T-helper 1 cell treated with Interleukin-12 subunit alpha and Interleukin-12 subunit beta and Interleukin-4 antibody, amounts not matched to agents 30 μg/mL and 1 μg/mL, for 36 hours (primary cell): ENCODE data around the gene TAF15.

ENCODE experiments used
- H3K27ac Mint-ChIP-seq: one replicate; pipeline ENCODE4 v1.8.0; 2021; ENCODE audit warnings: mild to moderate bottlenecking, mixed read lengths
- H3K27me3 Mint-ChIP-seq: one replicate; pipeline ENCODE4 v1.8.0; 2021; ENCODE audit warnings: low read depth, mixed read lengths
- H3K36me3 Mint-ChIP-seq: one replicate; pipeline ENCODE4 v1.8.0; 2021; ENCODE audit warnings: low read depth, mixed read lengths
- H3K4me1 Mint-ChIP-seq: one replicate; pipeline ENCODE4 v1.8.0; 2021; ENCODE audit warnings: low read depth, mixed read lengths
- H3K4me3 Mint-ChIP-seq: one replicate; pipeline ENCODE4 v1.8.0; 2021; ENCODE audit warnings: mild to moderate bottlenecking, moderate library complexity, mixed read lengths
- H3K9me3 Mint-ChIP-seq: one replicate; pipeline ENCODE4 v1.8.0; 2021; ENCODE audit warnings: mixed read lengths

Gene TAF15

GRCh38 chr17:35825206-35825605 is 15.9 kb downstream of the TAF15 start:
- H3K27me3 Mint-ChIP-seq, result no peaks in the 10 kb centered on the region
- H3K4me1 Mint-ChIP-seq, result peaks cover 13% of the 10 kb centered on the region
- H3K36me3 Mint-ChIP-seq, result peaks cover 53% of the 10 kb centered on the region
- no peak overlapping the region for H3K27ac Mint-ChIP-seq
- H3K4me3 Mint-ChIP-seq, result no peak overlapping the region
- no peaks in the 10 kb centered on the region for H3K9me3 Mint-ChIP-seq

GRCh38 chr17:35841101-35841500 is 31.8 kb downstream of the TAF15 start:
- Mint-ChIP-seq H3K9me3 (no peaks in the 10 kb centered on the region), H3K27ac (no peak overlapping the region), H3K4me1 (peaks cover 4% of the 10 kb centered on the region), H3K36me3 (peaks cover 49% of the 10 kb centered on the region), H3K27me3 (no peaks in the 10 kb centered on the region), H3K4me3 (no peak overlapping the region)

- peaks cover 4% of the 10 kb centered on the region for H3K4me1 Mint-ChIP-seq
- peaks cover 45% of the 10 kb centered on the region for H3K36me3 Mint-ChIP-seq
- no peak overlapping the region for H3K4me3 Mint-ChIP-seq
- no peaks in the 10 kb centered on the region for H3K9me3 Mint-ChIP-seq
- no peaks in the 10 kb centered on the region for H3K27me3 Mint-ChIP-seq
- no peak overlapping the region for H3K27ac Mint-ChIP-seq
These were observed 32.2 kb downstream of the TAF15 start for GRCh38 chr17:35841505-35841904.

GRCh38 chr17:35842239-35842638 is 33.0 kb downstream of the TAF15 start:
- peaks cover 4% of the 10 kb centered on the region for H3K4me1 Mint-ChIP-seq
- peaks cover 42% of the 10 kb centered on the region for H3K36me3 Mint-ChIP-seq
- H3K27ac Mint-ChIP-seq, result no peak overlapping the region
- no peak overlapping the region for H3K4me3 Mint-ChIP-seq
- H3K9me3 Mint-ChIP-seq, result no peaks in the 10 kb centered on the region
- H3K27me3 Mint-ChIP-seq, result no peaks in the 10 kb centered on the region

GRCh38 chr17:35843698-35844097 is 34.4 kb downstream of the TAF15 start:
- H3K4me1 Mint-ChIP-seq, result peaks cover 3% of the 10 kb centered on the region
- no peaks in the 10 kb centered on the region for H3K27me3 Mint-ChIP-seq
- no peaks in the 10 kb centered on the region for H3K9me3 Mint-ChIP-seq
- H3K4me3 Mint-ChIP-seq, result no peak overlapping the region
- no peak overlapping the region for H3K27ac Mint-ChIP-seq
- peaks cover 43% of the 10 kb centered on the region for H3K36me3 Mint-ChIP-seq

- Mint-ChIP-seq H3K36me3 (peaks cover 43% of the 10 kb centered on the region), H3K9me3 (no peaks in the 10 kb centered on the region), H3K27ac (peak overlapping the region; percentile 49)
These were observed 35.3 kb downstream of the TAF15 start for GRCh38 chr17:35844547-35844946.

GRCh38 chr17:35846055-35846809 is 36.9 kb downstream of the TAF15 start:
- no peak overlapping the region for H3K27ac Mint-ChIP-seq
- H3K36me3 Mint-ChIP-seq, result peaks cover 41% of the 10 kb centered on the region
- H3K4me1 Mint-ChIP-seq, result peaks cover 9% of the 10 kb centered on the region

More at GRCh38 chr17:35844547-35844946, 35.3 kb downstream of the TAF15 start:
- no peaks in the 10 kb centered on the region for H3K27me3 Mint-ChIP-seq
- H3K4me3 Mint-ChIP-seq, result no peak overlapping the region
- peaks cover 4% of the 10 kb centered on the region for H3K4me1 Mint-ChIP-seq

GRCh38 chr17:35847006-35847405 is 37.7 kb downstream of the TAF15 start:
- Mint-ChIP-seq H3K27me3 (no peaks in the 10 kb centered on the region), H3K9me3 (no peaks in the 10 kb centered on the region), H3K4me3 (no peak overlapping the region), H3K36me3 (peaks cover 42% of the 10 kb centered on the region), H3K4me1 (peaks cover 12% of the 10 kb centered on the region), H3K27ac (no peak overlapping the region)

More at GRCh38 chr17:35846055-35846809, 36.9 kb downstream of the TAF15 start:
- H3K4me3 Mint-ChIP-seq, result no peak overlapping the region
- H3K9me3 Mint-ChIP-seq, result no peaks in the 10 kb centered on the region
- no peaks in the 10 kb centered on the region for H3K27me3 Mint-ChIP-seq

GRCh38 chr17:35847633-35848373 is 38.5 kb downstream of the TAF15 start:
- H3K4me1 Mint-ChIP-seq, result peaks cover 12% of the 10 kb centered on the region
- no peaks in the 10 kb centered on the region for H3K27me3 Mint-ChIP-seq
- H3K9me3 Mint-ChIP-seq, result no peaks in the 10 kb centered on the region
- H3K36me3 Mint-ChIP-seq, result peaks cover 35% of the 10 kb centered on the region
- peak overlapping the region; percentile 16 for H3K27ac Mint-ChIP-seq
- H3K4me3 Mint-ChIP-seq, result no peak overlapping the region

GRCh38 chr17:35849469-35850348 is 40.4 kb downstream of the TAF15 start:
- no peaks in the 10 kb centered on the region for H3K9me3 Mint-ChIP-seq
- H3K4me1 Mint-ChIP-seq, result peaks cover 17% of the 10 kb centered on the region
- no peaks in the 10 kb centered on the region for H3K27me3 Mint-ChIP-seq
- H3K36me3 Mint-ChIP-seq, result peaks cover 29% of the 10 kb centered on the region
- H3K27ac Mint-ChIP-seq, result peak overlapping the region; percentile 37
- no peak overlapping the region for H3K4me3 Mint-ChIP-seq

- Mint-ChIP-seq H3K4me3 (no peak overlapping the region), H3K27me3 (no peaks in the 10 kb centered on the region), H3K9me3 (no peaks in the 10 kb centered on the region), H3K4me1 (peaks cover 22% of the 10 kb centered on the region), H3K27ac (peak overlapping the region; percentile 38), H3K36me3 (peaks cover 32% of the 10 kb centered on the region)
These were observed 46.7 kb downstream of the TAF15 start for GRCh38 chr17:35855965-35856364.

GRCh38 chr17:35856603-35857002 is 47.3 kb downstream of the TAF15 start:
- H3K27ac Mint-ChIP-seq, result peak overlapping the region; percentile 49
- H3K27me3 Mint-ChIP-seq, result no peaks in the 10 kb centered on the region
- H3K36me3 Mint-ChIP-seq, result peaks cover 29% of the 10 kb centered on the region
- H3K4me1 Mint-ChIP-seq, result peaks cover 19% of the 10 kb centered on the region
- no peaks in the 10 kb centered on the region for H3K9me3 Mint-ChIP-seq
- no peak overlapping the region for H3K4me3 Mint-ChIP-seq

- Mint-ChIP-seq H3K4me1 (peaks cover 38% of the 10 kb centered on the region), H3K27ac (no peak overlapping the region), H3K4me3 (no peak overlapping the region), H3K27me3 (no peaks in the 10 kb centered on the region), H3K36me3 (peaks cover 23% of the 10 kb centered on the region), H3K9me3 (no peaks in the 10 kb centered on the region)
These were observed 55.6 kb downstream of the TAF15 start for GRCh38 chr17:35864853-35865252.
